SK-N-SH (cell line): ENCODE measurements around the gene ASB7. TPM values are rescaled to one million over a fixed set of nuclear protein-coding genes. Genes with fewer than 3 reads are reported as not detected.

Source experiments
- CTCF ChIA-PET: fragments of 300-600, 350-600 bp; formaldehyde crosslinking; extraction: SDS; loops from one replicate; lab custom pipeline; 2021; lab: Yijun Ruan, JAX
- POLR2A ChIA-PET: fragments of 350-600 bp; sonication (Branson Sonifier 250); formaldehyde crosslinking; extraction: SDS; loops from one replicate; lab custom pipeline; 2020; ENCODE audit warnings: antibody characterized with exemption, inconsistent platforms; lab: Yijun Ruan, JAX
- DNase-seq: peaks from one replicate; pipeline ENCODE4 v3.0.0; 2012
- H2AFZ ChIP-seq: fragments of 200-600 bp; sonication (generic); 2 replicates; pipeline ENCODE4 v1.8.1; 2016; ENCODE audit warnings: antibody characterized with exemption, mild to moderate bottlenecking, low read depth
- H3F3A ChIP-seq: fragments of 200-600 bp; sonication (generic); replicated peaks from 2 replicates; pipeline ENCODE3; 2016; ENCODE audit warnings: antibody characterized with exemption, mild to moderate bottlenecking; ENCODE audit not compliant: insufficient read depth
- H3K27ac ChIP-seq, 2 experiments: fragments of 200-500 bp in 1 of 2; fragments of 200-600 bp in 1 of 2; sonication (Bioruptor generic) in 1 of 2; sonication (generic), shearing (Covaris generic) in 1 of 2; 2 replicates each; pipeline versions ENCODE4 v1.5.1 to v1.6.1; 2014 to 2016; ENCODE audit warnings: low read depth in 2 of 2, inconsistent platforms in 1 of 2, low read length in 1 of 2, mild to moderate bottlenecking in 1 of 2, mixed read lengths in 1 of 2
- H3K27me3 ChIP-seq: fragments of 200-600 bp; sonication (generic), shearing (Covaris generic); 2 replicates; pipeline ENCODE4 v1.6.1; 2016; ENCODE audit warnings: mixed run types; ENCODE audit not compliant: insufficient read depth
- H3K36me3 ChIP-seq, 2 experiments: fragments of 200-500 bp in 1 of 2; fragments of 200-600 bp in 1 of 2; sonication (Bioruptor generic) in 1 of 2; sonication (generic) in 1 of 2; replicated peaks in 1 of 2; 2 replicates each; pipeline versions ENCODE3 to v1.5.1; 2014 to 2016; ENCODE audit warnings: low read length in 1 of 2, mild to moderate bottlenecking in 1 of 2; ENCODE audit not compliant: insufficient read depth in 2 of 2, control insufficient read depth in 1 of 2
- H3K4me1 ChIP-seq, 2 experiments: fragments of 200-500 bp in 1 of 2; fragments of 200-600 bp in 1 of 2; sonication (Bioruptor generic) in 1 of 2; sonication (generic), shearing (Covaris generic) in 1 of 2; 2 replicates each; pipeline versions ENCODE4 v1.5.1 to v1.6.1; 2014 to 2016; ENCODE audit warnings: low read depth in 1 of 2, low read length in 1 of 2, mixed run types in 1 of 2; ENCODE audit not compliant: insufficient read depth in 2 of 2, control insufficient read depth in 1 of 2
- H3K4me2 ChIP-seq: fragments of 200-600 bp; sonication (generic), shearing (Covaris generic); 2 replicates; pipeline ENCODE4 v1.6.1; 2017; ENCODE audit warnings: mixed run types
- H3K4me3 ChIP-seq, 2 experiments: fragments of 200-500 bp in 1 of 2; fragments of 200-600 bp in 1 of 2; sonication (Bioruptor generic) in 1 of 2; sonication (generic), shearing (Covaris generic) in 1 of 2; 2 replicates each; pipeline versions ENCODE4 v1.5.1 to v1.8.1; 2014 to 2016; ENCODE audit warnings: low read depth in 2 of 2, inconsistent platforms in 1 of 2, low read length in 1 of 2, mild to moderate bottlenecking in 1 of 2, mixed read lengths in 1 of 2, moderate library complexity in 1 of 2
- H3K79me2 ChIP-seq: fragments of 200-600 bp; sonication (generic); 2 replicates; pipeline ENCODE4 v1.8.1; 2017; ENCODE audit warnings: mild to moderate bottlenecking; ENCODE audit not compliant: insufficient read depth
- H3K9ac ChIP-seq: fragments of 200-600 bp; sonication (generic); 2 replicates; pipeline ENCODE4 v1.6.1; 2017; ENCODE audit warnings: mixed run types
- H3K9me2 ChIP-seq: fragments of 200-600 bp; sonication (generic); 2 replicates; pipeline ENCODE4 v1.6.1; 2017; ENCODE audit warnings: mixed run types
- H3K9me3 ChIP-seq: fragments of 200-600 bp; sonication (generic); 2 replicates; pipeline ENCODE4 v1.6.1; 2017; ENCODE audit warnings: mixed run types, mild to moderate bottlenecking, moderate library complexity
- H4K20me1 ChIP-seq: fragments of 200-600 bp; sonication (generic); 2 replicates; pipeline ENCODE4 v1.6.1; 2017; ENCODE audit warnings: mild to moderate bottlenecking, mixed run types; ENCODE audit not compliant: insufficient read depth
- CTCF ChIP-seq: fragments of 200-600 bp; sonication (generic); IDR thresholded peaks from 2 replicates; pipeline ENCODE4 v1.6.1; 2017; ENCODE audit warnings: antibody characterized with exemption, mild to moderate bottlenecking, moderate library complexity
- FOXJ3 ChIP-seq: sonication (generic); formaldehyde crosslinking; IDR thresholded peaks from 2 replicates; pipeline ENCODE4 v1.5.1; 2020; ENCODE audit warnings: mild to moderate bottlenecking, missing genetic modification reagents
- FOXM1 ChIP-seq: IDR thresholded peaks from 2 replicates; pipeline ENCODE4 v1.4.0; 2012; ENCODE audit warnings: low read depth, mild to moderate bottlenecking
- JUND ChIP-seq: IDR thresholded peaks from 2 replicates; pipeline ENCODE4 v1.4.0; 2012
- NRF1 ChIP-seq: IDR thresholded peaks from 2 replicates; pipeline ENCODE4 v1.6.1; 2012; ENCODE audit warnings: low read depth, mild to moderate bottlenecking, low read length
- RFX5 ChIP-seq: IDR thresholded peaks from 2 replicates; pipeline ENCODE4 v1.6.1; 2012; ENCODE audit warnings: mild to moderate bottlenecking, improper control_type of control experiment, low read length
- TAF1 ChIP-seq: IDR thresholded peaks from 2 replicates; pipeline ENCODE4 v1.6.1; 2012; ENCODE audit warnings: low read depth, mild to moderate bottlenecking, low read length, moderate library complexity, borderline replicate concordance
- TCF12 ChIP-seq: IDR thresholded peaks from 2 replicates; pipeline ENCODE4 v1.4.0; 2012
- USF2 ChIP-seq: fragments of 150-350 bp; IDR thresholded peaks from 2 replicates; pipeline ENCODE4 v1.6.1; 2017; ENCODE audit warnings: antibody characterized with exemption, low read length, low read depth, borderline replicate concordance
- ZBTB33 ChIP-seq: IDR thresholded peaks from 2 replicates; pipeline ENCODE4 v1.4.0; 2012; ENCODE audit warnings: low read depth, borderline replicate concordance
- WGBS: methylation state at CpG from one replicate; pipeline ENCODE4 v1.1.6; 2017; ENCODE audit warnings: low lambda C conversion rate; 5-methylcytosine and 5-hydroxymethylcytosine counted together
- polyA plus RNA-seq, 3 experiments: library from polyadenylated mRNA; depleted of rRNA; stranded (reverse); fragments of >200 nt; gene quantifications; 2 replicates each; pipeline ENCODE4 v1.2.3, GENCODE V29; 2012
- TF ChIP-seq, protein P1 (sequence below): IDR thresholded peaks from 2 replicates; pipeline ENCODE4 v1.6.1; 2012; ENCODE audit warnings: mild to moderate bottlenecking, low read depth, low read length, moderate library complexity

ASB7 gene
- polyA plus RNA-seq, 1 of the 3 experiments (the other 2 are of a cell fraction) = 6.1 TPM

GRCh38 chr15:100572362-100572983 is 29.9 kb upstream of the ASB7 start:
- Histone ChIP-seq H3K9ac (no peak overlapping the region), H3K9me3 (no peaks in the 10 kb centered on the region), H3K4me1 (no peaks in the 10 kb centered on the region), H3K9me2 (no peaks in the 10 kb centered on the region), H3K4me3 (no peak overlapping the region), H3K27me3 (no peaks in the 10 kb centered on the region), H3K79me2 (peaks cover 5% of the 10 kb centered on the region), H2AFZ (no peak overlapping the region), H3K36me3 (peaks cover 26 to 51% of the 10 kb centered on the region in 2 experiments), H4K20me1 (no peaks in the 10 kb centered on the region), H3K27ac (no peak overlapping the region)
- WGBS = 44% methylated on average over 4 of the region's 4 CpGs
- POLR2A ChIA-PET = no interaction called here
- TF ChIP-seq FOXM1 (no peak), CTCF (peak; percentile 67), TAF1 (no peak), NRF1 (no peak)
- TF ChIP-seq, protein P1, sequence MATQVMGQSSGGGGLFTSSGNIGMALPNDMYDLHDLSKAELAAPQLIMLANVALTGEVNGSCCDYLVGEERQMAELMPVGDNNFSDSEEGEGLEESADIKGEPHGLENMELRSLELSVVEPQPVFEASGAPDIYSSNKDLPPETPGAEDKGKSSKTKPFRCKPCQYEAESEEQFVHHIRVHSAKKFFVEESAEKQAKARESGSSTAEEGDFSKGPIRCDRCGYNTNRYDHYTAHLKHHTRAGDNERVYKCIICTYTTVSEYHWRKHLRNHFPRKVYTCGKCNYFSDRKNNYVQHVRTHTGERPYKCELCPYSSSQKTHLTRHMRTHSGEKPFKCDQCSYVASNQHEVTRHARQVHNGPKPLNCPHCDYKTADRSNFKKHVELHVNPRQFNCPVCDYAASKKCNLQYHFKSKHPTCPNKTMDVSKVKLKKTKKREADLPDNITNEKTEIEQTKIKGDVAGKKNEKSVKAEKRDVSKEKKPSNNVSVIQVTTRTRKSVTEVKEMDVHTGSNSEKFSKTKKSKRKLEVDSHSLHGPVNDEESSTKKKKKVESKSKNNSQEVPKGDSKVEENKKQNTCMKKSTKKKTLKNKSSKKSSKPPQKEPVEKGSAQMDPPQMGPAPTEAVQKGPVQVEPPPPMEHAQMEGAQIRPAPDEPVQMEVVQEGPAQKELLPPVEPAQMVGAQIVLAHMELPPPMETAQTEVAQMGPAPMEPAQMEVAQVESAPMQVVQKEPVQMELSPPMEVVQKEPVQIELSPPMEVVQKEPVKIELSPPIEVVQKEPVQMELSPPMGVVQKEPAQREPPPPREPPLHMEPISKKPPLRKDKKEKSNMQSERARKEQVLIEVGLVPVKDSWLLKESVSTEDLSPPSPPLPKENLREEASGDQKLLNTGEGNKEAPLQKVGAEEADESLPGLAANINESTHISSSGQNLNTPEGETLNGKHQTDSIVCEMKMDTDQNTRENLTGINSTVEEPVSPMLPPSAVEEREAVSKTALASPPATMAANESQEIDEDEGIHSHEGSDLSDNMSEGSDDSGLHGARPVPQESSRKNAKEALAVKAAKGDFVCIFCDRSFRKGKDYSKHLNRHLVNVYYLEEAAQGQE = no peak
- TF ChIP-seq, all 33 proteins: peak for 1
- H3F3A ChIP-seq = peaks cover 3% of the 10 kb centered on the region
- H3K4me2 ChIP-seq = no peak overlapping the region
- CTCF ChIA-PET = interaction anchor here (0.6 to 10.9 kb wide), 40 partner anchors 8 to 910 kb away, joined by 3 to 130 read pairs (median 4); partner anchors contain the start of genes ADAMTS17, ASB7, CERS3 and LINS1
- no peak for DNase-seq

GRCh38 chr15:100573526-100573925 is 28.9 kb upstream of the ASB7 start:
- H3K79me2 ChIP-seq = peaks cover 5% of the 10 kb centered on the region
- H3K9me2 ChIP-seq = no peaks in the 10 kb centered on the region
- H3K4me2 ChIP-seq = no peak overlapping the region
- no peaks in the 10 kb centered on the region for H3K4me1 ChIP-seq
- no peak for DNase-seq
- CTCF ChIA-PET = interaction anchor here (1.3 to 10.9 kb wide), 6 partner anchors 9 to 231 kb away, joined by 5 to 130 read pairs (median 7); partner anchors contain the start of genes ADAMTS17, ASB7 and LINS1
- H3K4me3 ChIP-seq = no peak overlapping the region
- H3K27me3 ChIP-seq = no peaks in the 10 kb centered on the region
- H3K9me3 ChIP-seq = no peaks in the 10 kb centered on the region
- peaks cover 26 to 46% of the 10 kb centered on the region in 2 experiments for H3K36me3 ChIP-seq
- no peak overlapping the region for H3K27ac ChIP-seq
- H2AFZ ChIP-seq = no peak overlapping the region
- H4K20me1 ChIP-seq = no peaks in the 10 kb centered on the region
- H3K9ac ChIP-seq = no peak overlapping the region
- POLR2A ChIA-PET = no interaction called here
- 90% methylated on average over 4 of the region's 4 CpGs for WGBS
- H3F3A ChIP-seq = peaks cover 3% of the 10 kb centered on the region
- TF ChIP-seq RFX5 (no peak), USF2 (no peak), JUND (no peak), FOXJ3 (no peak), FOXM1 (no peak), TCF12 (no peak), ZBTB33 (no peak)
- TF ChIP-seq, protein P1 = no peak
